ENCODE results near the gene SON. TPM values are rescaled to one million over a fixed set of nuclear protein-coding genes. Genes with fewer than 3 reads are reported as not detected.

The SON gene
- polyA plus RNA-seq, 1 experiment = 103 TPM

DNA sequence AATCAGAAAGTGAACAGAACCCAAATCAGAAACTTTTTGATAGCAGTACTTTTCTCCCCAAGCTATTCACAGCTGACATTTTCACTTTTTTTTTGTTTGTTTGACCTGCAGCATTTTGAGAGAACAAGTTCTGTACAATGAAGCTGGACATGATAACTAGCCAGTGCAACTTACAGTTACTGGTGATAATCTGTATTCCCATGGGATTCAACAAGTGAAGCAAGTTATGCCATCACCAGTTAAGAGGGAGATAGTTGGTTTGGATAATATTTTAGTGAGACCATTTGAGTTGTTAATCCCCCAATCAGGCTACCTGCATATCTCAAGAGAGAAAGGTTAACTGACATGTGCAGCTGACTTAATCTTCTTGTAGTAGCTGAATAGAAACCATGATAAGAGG is 18.1 kb downstream of the SON start:
- H3K27me3 ChIP-seq (ENCODE audit: control insufficient read depth, insufficient read depth, low read length) = no peaks in the 10 kb centered on the region
- CTCF ChIA-PET = no interaction called here
- no peak for DNase-seq (ENCODE audit: low read depth, low spot score)

DNA sequence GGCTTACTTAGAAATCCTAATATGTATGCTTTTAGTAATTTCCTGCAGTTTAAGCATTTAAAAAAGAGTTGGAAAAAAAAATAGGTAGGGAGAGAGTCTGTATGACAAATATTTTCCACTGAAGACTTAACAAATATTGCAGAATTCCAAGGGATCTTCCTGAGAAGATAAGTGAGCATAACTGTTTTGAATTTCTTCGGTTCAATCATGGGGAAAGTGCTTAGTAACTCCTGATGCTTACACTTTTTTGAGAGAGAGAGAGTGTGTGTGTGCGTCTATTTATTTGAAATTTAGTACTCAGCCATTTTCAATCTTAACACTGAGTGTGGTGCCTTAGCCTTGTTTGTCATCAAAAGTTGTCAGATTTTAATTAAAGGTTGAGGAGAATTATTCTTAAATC is 18.5 kb downstream of the SON start:
- CTCF ChIA-PET = no interaction called here
- DNase-seq (ENCODE audit: low read depth, low spot score) = no peak
- POLR2A ChIA-PET = no interaction called here
- no peaks in the 10 kb centered on the region for H3K9me3 ChIP-seq (ENCODE audit: control insufficient read depth, insufficient read depth, low read length)
- no peaks in the 10 kb centered on the region for H3K27me3 ChIP-seq (ENCODE audit: control insufficient read depth, insufficient read depth, low read length)
- TF ChIP-seq, protein P1, sequence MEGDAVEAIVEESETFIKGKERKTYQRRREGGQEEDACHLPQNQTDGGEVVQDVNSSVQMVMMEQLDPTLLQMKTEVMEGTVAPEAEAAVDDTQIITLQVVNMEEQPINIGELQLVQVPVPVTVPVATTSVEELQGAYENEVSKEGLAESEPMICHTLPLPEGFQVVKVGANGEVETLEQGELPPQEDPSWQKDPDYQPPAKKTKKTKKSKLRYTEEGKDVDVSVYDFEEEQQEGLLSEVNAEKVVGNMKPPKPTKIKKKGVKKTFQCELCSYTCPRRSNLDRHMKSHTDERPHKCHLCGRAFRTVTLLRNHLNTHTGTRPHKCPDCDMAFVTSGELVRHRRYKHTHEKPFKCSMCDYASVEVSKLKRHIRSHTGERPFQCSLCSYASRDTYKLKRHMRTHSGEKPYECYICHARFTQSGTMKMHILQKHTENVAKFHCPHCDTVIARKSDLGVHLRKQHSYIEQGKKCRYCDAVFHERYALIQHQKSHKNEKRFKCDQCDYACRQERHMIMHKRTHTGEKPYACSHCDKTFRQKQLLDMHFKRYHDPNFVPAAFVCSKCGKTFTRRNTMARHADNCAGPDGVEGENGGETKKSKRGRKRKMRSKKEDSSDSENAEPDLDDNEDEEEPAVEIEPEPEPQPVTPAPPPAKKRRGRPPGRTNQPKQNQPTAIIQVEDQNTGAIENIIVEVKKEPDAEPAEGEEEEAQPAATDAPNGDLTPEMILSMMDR (IDR thresholded peaks at IDR 0.05; ENCODE audit: low read depth, low read length) = no peak
- no peak overlapping the region for H3K27ac ChIP-seq (ENCODE audit: low read depth, low read length)
- H3K4me3 ChIP-seq (ENCODE audit: low read depth, low read length) = no peak overlapping the region

More for the DNA sequence above, 18.1 kb downstream of the SON start:
- H3K27ac ChIP-seq (ENCODE audit: low read depth, low read length) = no peak overlapping the region
- TF ChIP-seq, protein P1 (IDR thresholded peaks at IDR 0.05; ENCODE audit: low read depth, low read length) = no peak
- no peaks in the 10 kb centered on the region for H3K9me3 ChIP-seq (ENCODE audit: control insufficient read depth, insufficient read depth, low read length)
- no peak overlapping the region for H3K4me3 ChIP-seq (ENCODE audit: low read depth, low read length)
- POLR2A ChIA-PET = no interaction called here

DNA sequence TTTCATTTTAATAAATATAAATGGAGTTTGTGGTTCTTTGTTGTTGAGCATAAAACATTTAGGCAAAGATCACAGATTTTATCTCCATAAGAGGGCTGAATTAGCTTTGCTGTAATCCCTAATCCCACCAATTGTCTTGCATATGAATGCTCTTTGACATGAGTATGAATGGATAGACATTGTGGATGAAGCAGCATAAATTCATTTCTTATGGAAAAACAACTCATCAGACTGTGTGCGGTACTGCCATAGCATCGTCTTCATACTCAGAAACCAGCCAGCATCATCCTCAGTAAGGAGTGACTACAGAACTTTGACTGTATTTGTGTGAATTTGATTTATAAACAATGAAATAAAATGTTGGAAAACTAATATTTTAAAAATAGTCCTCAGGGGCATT is 19.6 kb downstream of the SON start:
- TF ChIP-seq, protein P1 (IDR thresholded peaks at IDR 0.05; ENCODE audit: low read depth, low read length) = no peak
- no peak overlapping the region for H3K27ac ChIP-seq (ENCODE audit: low read depth, low read length)
- CTCF ChIA-PET = interaction anchor here (0.6 kb wide), 2 partner anchors 43 to 156 kb away, joined by 3 read pairs; no protein-coding TSS in a partner anchor
- POLR2A ChIA-PET = no interaction called here
- DNase-seq (ENCODE audit: low read depth, low spot score) = no peak
- no peaks in the 10 kb centered on the region for H3K27me3 ChIP-seq (ENCODE audit: control insufficient read depth, insufficient read depth, low read length)
- no peaks in the 10 kb centered on the region for H3K9me3 ChIP-seq (ENCODE audit: control insufficient read depth, insufficient read depth, low read length)
- H3K4me3 ChIP-seq (ENCODE audit: low read depth, low read length) = no peak overlapping the region

DNA sequence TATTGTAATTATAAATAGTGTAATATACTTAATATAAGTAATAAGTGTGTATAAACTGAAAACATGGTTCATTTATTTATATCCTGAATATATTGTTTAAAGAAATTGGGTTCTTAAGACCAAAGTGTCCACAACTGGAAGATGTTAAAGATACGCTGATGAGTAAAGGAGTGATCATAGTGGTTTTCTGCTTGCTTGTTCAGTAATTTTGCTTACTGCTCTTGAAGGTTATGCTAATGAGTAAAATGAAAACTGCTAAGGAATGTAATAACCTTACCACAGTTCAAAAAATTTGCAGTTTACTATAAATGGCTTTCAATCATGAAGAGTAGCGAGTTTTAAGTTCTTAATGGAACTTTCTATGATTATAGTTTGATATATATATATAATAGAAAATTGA is 23.7 kb downstream of the SON start:
- Histone ChIP-seq H3K9me3 (ENCODE audit: control insufficient read depth, insufficient read depth, low read length) (no peaks in the 10 kb centered on the region), H3K27ac (ENCODE audit: low read depth, low read length) (no peak overlapping the region), H3K4me3 (ENCODE audit: low read depth, low read length) (no peak overlapping the region), H3K27me3 (ENCODE audit: control insufficient read depth, insufficient read depth, low read length) (no peaks in the 10 kb centered on the region)
- DNase-seq (ENCODE audit: low read depth, low spot score) = no peak
- ChIA-PET POLR2A (no interaction called here), CTCF (interaction anchor here (1.8 kb wide), 1 partner anchor 39 kb away, joined by 7 read pairs; no protein-coding TSS in a partner anchor)
- TF ChIP-seq, protein P1 (IDR thresholded peaks at IDR 0.05; ENCODE audit: low read depth, low read length) = no peak

DNA sequence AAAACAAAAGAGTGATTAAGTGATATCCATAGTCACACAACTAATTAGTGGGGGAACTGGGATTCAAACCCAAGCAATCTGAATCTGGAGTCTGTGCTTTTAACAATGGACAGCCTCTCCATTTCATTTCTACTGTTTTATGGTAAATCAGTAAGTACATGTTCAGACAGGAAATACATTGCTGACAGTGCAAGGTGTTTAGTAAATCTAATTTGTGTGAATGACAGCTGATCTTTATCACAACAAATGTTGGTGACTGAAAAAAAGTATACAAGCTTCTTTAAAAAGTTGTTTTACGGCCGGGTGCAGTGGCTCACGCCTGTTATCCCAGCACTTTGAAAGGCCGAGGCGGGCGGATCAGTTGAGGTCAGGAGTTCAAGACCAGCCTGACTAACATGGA is 25.1 kb downstream of the SON start:
- Histone ChIP-seq H3K27ac (ENCODE audit: low read depth, low read length) (no peak overlapping the region), H3K4me3 (ENCODE audit: low read depth, low read length) (no peak overlapping the region), H3K9me3 (ENCODE audit: control insufficient read depth, insufficient read depth, low read length) (no peaks in the 10 kb centered on the region), H3K27me3 (ENCODE audit: control insufficient read depth, insufficient read depth, low read length) (no peaks in the 10 kb centered on the region)
- TF ChIP-seq, protein P1 (IDR thresholded peaks at IDR 0.05; ENCODE audit: low read depth, low read length) = no peak
- POLR2A ChIA-PET = interaction anchor here (0.7 kb wide), 1 partner anchor 11 kb away, joined by 3 read pairs; no protein-coding TSS in a partner anchor
- no peak for DNase-seq (ENCODE audit: low read depth, low spot score)
- CTCF ChIA-PET = interaction anchor here (0.6 kb wide), 1 partner anchor 38 kb away, joined by 3 read pairs; no protein-coding TSS in a partner anchor
